Spleen (tissue), 7 donors: ENCODE data around the gene FKBP9.

ENCODE experiments used
- CTCF ChIP-seq, 11 experiments: fragments of 200-600 bp in 7 of 11; fragments of 450-650 bp in 4 of 11; sonication (generic) in 4 of 11; IDR thresholded peaks in 8 of 11; conservative IDR thresholded peaks in 3 of 11; 1 replicate in 7 of 11; 2 replicates in 4 of 11; pipeline versions ENCODE4 v1.4.0 to v1.8.0; 2016 to 2021; ENCODE audit warnings: antibody characterized with exemption in 11 of 11, inconsistent platforms in 4 of 11, mild to moderate bottlenecking in 1 of 11
- POLR2AphosphoS5 ChIP-seq, 3 donors: sonication (generic); formaldehyde crosslinking; IDR thresholded peaks; one replicate each; pipeline ENCODE4 v1.5.1; 2017; ENCODE audit warnings: antibody characterized with exemption in 3 of 3
- donor health status: DM: no; HTN: no; CAD: no; lungs with moderate emphysema.
- donor health status: DM: no; HTN: no; CAD: no.
- donor health status: DM: no; HTN: no; CAD: no.

DNA sequence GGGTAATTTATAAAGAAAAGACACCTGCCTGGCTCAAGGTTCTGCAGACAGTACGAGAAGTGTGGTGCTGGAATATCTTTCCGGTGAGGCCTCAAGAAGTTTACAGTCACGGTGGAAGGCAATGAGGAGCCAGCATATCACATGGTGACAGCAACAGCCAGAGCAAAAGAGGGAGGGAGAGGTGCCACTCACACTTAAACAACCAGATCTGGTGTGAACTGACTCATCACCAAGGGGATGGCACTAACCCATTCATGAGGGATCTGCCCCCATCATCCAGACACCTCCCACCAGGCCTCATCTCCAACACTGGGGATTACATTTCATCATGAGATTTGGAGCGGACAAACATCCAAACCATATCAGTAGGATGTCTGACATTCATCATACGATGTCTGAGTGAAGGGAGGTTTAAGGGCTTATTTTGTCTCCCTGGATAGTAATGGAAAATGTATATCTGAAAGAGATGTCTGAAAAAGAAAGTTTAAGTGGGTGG lies 42.2 kb upstream of the FKBP9 start:
- TF ChIP-seq POLR2AphosphoS5 (IDR thresholded peaks at IDR 0.05) = no peak
- TF ChIP-seq CTCF (IDR thresholded peaks at IDR 0.05 in 8 of 11, conservative IDR thresholded peaks at IDR 0.05 in 3 of 11) = no peak
